Tibial artery (tissue), 4 donors: ENCODE results near the gene MAGEB5.
"Not testable (repeated sequence)": the region's sequence is repeated elsewhere in the genome, so short reads cannot be mapped to it uniquely, and the experiment has no call there.

Experiments used
- DNase-seq, 2 donors: peaks; one replicate each; pipeline ENCODE4 v3.0.0-alpha.2; 2019
- H3K27ac ChIP-seq, 2 donors: fragments of 200-600 bp; sonication (generic) in 1 of 2; 1 replicate in 1 of 2; 2 replicates in 1 of 2; pipeline ENCODE4 v1.5.1; 2018 to 2019; ENCODE audit warnings: mild to moderate bottlenecking in 1 of 2
- H3K27me3 ChIP-seq, 2 donors: fragments of 200-600 bp; sonication (generic) in 1 of 2; one replicate each; pipeline versions ENCODE4 v1.5.1 to v1.6.0; 2016 to 2019
- H3K36me3 ChIP-seq, 3 donors: fragments of 200-600 bp; sonication (generic) in 2 of 3; one replicate each; pipeline ENCODE4 v1.5.1; 2016 to 2019; ENCODE audit warnings: mild to moderate bottlenecking in 2 of 3
- H3K4me1 ChIP-seq, 4 donors: fragments of 200-600 bp; sonication (generic) in 2 of 4; 1 replicate in 3 of 4; 2 replicates in 1 of 4; pipeline ENCODE4 v1.5.1; 2016 to 2019
- H3K4me3 ChIP-seq, 2 donors: fragments of 200-600 bp; sonication (generic) in 1 of 2; 1 replicate in 1 of 2; 2 replicates in 1 of 2; pipeline ENCODE4 v1.5.1; 2018 to 2019; ENCODE audit warnings: mild to moderate bottlenecking in 2 of 2
- H3K9me3 ChIP-seq, 3 donors: fragments of 200-600 bp; sonication (generic) in 1 of 3; one replicate each; pipeline ENCODE4 v1.5.1; 2016 to 2019
- intact Hi-C: fragments of 100-400 bp; cut with DNase I; formaldehyde crosslinking; loops from one replicate; pipeline ENCODE4 v1.15.0; 2023; ENCODE audit warnings: low total_unique reads
- TF ChIP-seq, protein P1 (sequence below), 2 experiments: fragments of 200-600 bp in 1 of 2; fragments of 450-650 bp in 1 of 2; IDR thresholded peaks; one replicate each; pipeline ENCODE4 v1.5.1; 2017 to 2019; ENCODE audit warnings: antibody characterized with exemption in 2 of 2, mild to moderate bottlenecking in 1 of 2, moderate library complexity in 1 of 2

MAGEB5 gene, protein sequence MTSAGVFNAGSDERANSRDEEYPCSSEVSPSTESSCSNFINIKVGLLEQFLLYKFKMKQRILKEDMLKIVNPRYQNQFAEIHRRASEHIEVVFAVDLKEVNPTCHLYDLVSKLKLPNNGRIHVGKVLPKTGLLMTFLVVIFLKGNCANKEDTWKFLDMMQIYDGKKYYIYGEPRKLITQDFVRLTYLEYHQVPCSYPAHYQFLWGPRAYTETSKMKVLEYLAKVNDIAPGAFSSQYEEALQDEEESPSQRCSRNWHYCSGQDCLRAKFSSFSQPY

DNA sequence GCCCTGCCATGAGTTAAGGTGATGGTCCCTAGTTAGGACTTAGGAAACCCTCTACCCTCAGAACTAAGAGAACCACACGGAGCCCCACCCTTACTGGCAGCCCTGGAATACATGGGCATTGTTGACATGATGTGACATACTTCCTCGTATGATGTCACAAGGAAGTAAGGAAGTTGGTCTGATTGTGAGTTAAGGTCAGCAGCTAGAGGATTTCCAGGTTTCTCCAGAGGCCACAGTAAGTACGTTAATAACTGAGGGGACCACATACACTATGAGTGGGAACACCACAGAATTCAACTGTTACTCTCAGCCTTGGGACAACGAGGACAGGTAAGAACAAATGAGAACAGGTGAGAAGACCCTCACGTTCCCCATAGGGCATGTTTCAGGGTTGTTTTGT is at the start of gene MAGEB5:
TSS of gene MAGEB5 (plus strand) at position 301 of the 400 bp plus-strand sequence. CDS start 1,133 bp downstream, outside the sequence.
- Histone ChIP-seq H3K9me3 (no peaks in the 10 kb centered on the region), H3K27me3 (no peaks in the 10 kb centered on the region), H3K27ac (no peak within 1 kb of the TSS), H3K36me3 (no peaks in the 10 kb centered on the region), H3K4me1 (no peaks in the 10 kb centered on the region), H3K4me3 (no peak within 1 kb of the TSS)
- no peak for DNase-seq
- TF ChIP-seq, protein P1, sequence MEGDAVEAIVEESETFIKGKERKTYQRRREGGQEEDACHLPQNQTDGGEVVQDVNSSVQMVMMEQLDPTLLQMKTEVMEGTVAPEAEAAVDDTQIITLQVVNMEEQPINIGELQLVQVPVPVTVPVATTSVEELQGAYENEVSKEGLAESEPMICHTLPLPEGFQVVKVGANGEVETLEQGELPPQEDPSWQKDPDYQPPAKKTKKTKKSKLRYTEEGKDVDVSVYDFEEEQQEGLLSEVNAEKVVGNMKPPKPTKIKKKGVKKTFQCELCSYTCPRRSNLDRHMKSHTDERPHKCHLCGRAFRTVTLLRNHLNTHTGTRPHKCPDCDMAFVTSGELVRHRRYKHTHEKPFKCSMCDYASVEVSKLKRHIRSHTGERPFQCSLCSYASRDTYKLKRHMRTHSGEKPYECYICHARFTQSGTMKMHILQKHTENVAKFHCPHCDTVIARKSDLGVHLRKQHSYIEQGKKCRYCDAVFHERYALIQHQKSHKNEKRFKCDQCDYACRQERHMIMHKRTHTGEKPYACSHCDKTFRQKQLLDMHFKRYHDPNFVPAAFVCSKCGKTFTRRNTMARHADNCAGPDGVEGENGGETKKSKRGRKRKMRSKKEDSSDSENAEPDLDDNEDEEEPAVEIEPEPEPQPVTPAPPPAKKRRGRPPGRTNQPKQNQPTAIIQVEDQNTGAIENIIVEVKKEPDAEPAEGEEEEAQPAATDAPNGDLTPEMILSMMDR (IDR thresholded peaks at IDR 0.05) = no peak
- intact Hi-C loops = no loop called here

DNA sequence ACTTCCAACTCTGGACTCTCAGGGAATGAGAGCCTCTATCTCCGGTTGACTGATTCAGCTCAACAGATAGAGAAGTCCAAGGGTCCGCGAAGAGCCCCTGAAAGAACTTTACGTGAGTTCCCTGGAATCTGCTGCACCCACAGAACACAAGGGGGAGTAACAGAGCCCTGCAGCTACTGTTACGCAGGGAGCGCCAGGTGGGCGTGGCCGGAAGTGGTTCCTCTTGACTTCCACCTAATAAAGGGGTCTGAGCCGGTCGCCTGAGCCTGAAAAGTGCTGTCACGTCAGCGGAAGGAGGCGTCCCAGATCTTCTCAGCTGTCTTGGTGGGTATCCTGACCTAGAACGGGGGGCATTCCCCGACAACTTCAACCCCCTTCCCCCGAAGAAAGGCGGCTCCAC is 23.8 kb upstream of the MAGEB5 start, which contains the start of gene MAGEB6:
TSS of gene MAGEB6 (plus strand) at position 237 of the 400 bp plus-strand sequence. CDS start 1,407 bp downstream, outside the sequence.
- Histone ChIP-seq H3K9me3 (no peaks in the 10 kb centered on the region), H3K36me3 (no peaks in the 10 kb centered on the region), H3K4me3 (no peak within 1 kb of the TSS), H3K27me3 (no peaks in the 10 kb centered on the region), H3K4me1 (no peaks in the 10 kb centered on the region), H3K27ac (no peak within 1 kb of the TSS)
- DNase-seq = no peak
- intact Hi-C loops = no loop called here
- TF ChIP-seq, protein P1 (IDR thresholded peaks at IDR 0.05) = no peak

DNA sequence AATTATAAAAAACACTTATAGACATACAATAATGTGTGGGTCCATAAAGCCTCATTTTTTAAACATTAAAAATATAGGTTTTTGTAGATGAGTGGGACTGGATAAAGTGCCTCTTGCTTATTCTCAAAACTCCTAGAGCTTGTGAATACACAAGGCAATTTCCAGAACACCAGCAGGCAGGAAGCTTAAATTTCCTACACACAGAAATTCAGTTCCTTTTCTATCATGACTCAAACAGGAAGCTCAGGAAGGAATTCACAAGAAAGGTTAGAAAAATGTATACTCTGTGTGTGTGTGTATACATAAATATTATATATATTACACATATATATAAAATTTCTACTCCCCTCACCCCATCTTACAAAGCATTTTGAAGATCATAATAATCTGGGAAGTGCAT is 12.4 kb upstream of the MAGEB5 start:
- Histone ChIP-seq H3K27ac (no peak overlapping the region), H3K4me3 (no peak overlapping the region), H3K27me3 (no peaks in the 10 kb centered on the region), H3K36me3 (no peaks in the 10 kb centered on the region), H3K4me1 (no peaks in the 10 kb centered on the region), H3K9me3 (no peaks in the 10 kb centered on the region)
- no peak for DNase-seq
- intact Hi-C loops = no loop called here
- TF ChIP-seq, protein P1 (IDR thresholded peaks at IDR 0.05) = no peak

DNA sequence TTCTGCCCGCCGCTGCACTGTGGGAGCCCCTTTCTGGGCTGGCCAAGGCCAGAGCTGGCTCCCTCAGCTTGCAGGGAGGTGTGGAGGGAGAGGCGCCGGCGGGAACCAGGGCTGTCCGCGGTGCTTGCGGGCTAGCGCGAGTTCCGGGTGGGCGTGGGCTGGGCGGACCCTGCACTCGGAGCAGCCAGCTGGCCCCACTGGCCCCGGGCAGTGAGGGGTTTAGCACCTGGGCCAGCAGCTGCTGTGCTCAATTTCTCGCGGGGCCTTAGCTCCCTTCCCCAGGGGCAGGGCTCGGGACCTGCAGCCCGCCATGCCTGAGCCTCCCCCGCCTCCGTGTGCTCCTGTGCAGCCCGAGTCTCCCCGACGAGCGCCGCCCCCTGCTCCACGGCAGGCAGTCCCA is 11.3 kb upstream of the MAGEB5 start:
- H3K36me3 ChIP-seq, DNase-seq, H3K4me1 ChIP-seq, H3K4me3 ChIP-seq, H3K27ac ChIP-seq, H3K27me3 ChIP-seq, H3K9me3 ChIP-seq, intact Hi-C loops: not testable (repeated sequence)

DNA sequence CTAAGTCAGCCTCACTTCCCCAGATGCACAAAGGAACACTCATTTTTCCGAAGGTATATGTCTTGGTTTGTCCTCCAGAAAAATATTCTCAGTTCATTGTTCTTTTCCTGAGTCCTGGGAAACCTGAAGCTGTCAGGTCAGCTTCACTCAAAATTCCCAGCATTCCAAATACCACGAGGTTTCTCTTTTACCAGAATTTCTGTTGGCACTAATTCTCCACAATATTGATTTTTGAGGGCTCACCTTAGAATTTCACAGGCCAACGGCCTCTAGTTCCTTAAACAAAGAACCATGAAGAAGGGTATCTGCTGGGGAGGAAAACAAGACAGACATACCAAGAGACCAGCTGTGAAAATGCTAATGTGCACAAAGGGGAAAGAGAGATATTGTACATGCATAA is 8.0 kb upstream of the MAGEB5 start:
- Histone ChIP-seq H3K36me3 (no peaks in the 10 kb centered on the region), H3K27me3 (no peaks in the 10 kb centered on the region), H3K4me1 (no peaks in the 10 kb centered on the region), H3K9me3 (no peaks in the 10 kb centered on the region), H3K4me3 (no peak overlapping the region), H3K27ac (no peak overlapping the region)
- TF ChIP-seq, protein P1 (IDR thresholded peaks at IDR 0.05) = no peak
- intact Hi-C loops = no loop called here
- DNase-seq = no peak

DNA sequence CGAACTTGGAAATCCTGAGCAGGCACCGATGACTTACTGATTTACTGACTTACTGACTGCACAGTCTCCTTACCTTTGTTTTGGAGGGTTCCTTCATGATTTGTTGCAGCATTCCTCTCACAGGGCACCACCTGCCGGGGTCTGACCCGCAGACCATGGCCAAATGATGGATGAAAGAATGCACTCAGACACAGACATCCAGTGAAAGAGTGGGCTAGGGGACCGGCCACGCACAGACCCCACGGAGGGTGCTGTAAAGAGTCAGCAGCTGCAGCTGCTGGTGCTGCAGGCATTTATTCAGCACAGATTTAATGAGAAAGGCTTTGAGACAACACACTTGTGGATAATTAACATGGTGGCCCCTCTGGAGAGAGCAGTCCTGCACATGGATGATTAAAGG is 3.4 kb downstream of the MAGEB5 start:
- H3K36me3 ChIP-seq = no peaks in the 10 kb centered on the region
- intact Hi-C loops = no loop called here
- TF ChIP-seq, protein P1 (IDR thresholded peaks at IDR 0.05) = no peak
- H3K27ac ChIP-seq = no peak overlapping the region
- no peak for DNase-seq
- no peaks in the 10 kb centered on the region for H3K4me1 ChIP-seq
- H3K4me3 ChIP-seq = no peak overlapping the region
- H3K27me3 ChIP-seq = no peaks in the 10 kb centered on the region
- H3K9me3 ChIP-seq = no peaks in the 10 kb centered on the region
